SK-N-SH (cell line): ENCODE data around the gene TMEM92.

ENCODE experiments used
- JUND ChIP-seq: IDR thresholded peaks from 2 replicates; pipeline ENCODE4 v1.4.0; 2012
- RXRA ChIP-seq: IDR thresholded peaks from 2 replicates; pipeline ENCODE4 v1.4.0; 2012; ENCODE audit warnings: low read depth, mild to moderate bottlenecking, borderline replicate concordance
- TAF1 ChIP-seq: IDR thresholded peaks from 2 replicates; pipeline ENCODE4 v1.6.1; 2012; ENCODE audit warnings: low read depth, mild to moderate bottlenecking, low read length, moderate library complexity, borderline replicate concordance
- YY1 ChIP-seq: IDR thresholded peaks from 2 replicates; pipeline ENCODE4 v1.4.0; 2012; ENCODE audit warnings: low read depth, mild to moderate bottlenecking
- TF ChIP-seq, protein P1 (sequence below): fragments of 200-600 bp; sonication (generic); IDR thresholded peaks from 2 replicates; pipeline ENCODE4 v1.6.1; 2017; ENCODE audit warnings: antibody characterized with exemption, mild to moderate bottlenecking, moderate library complexity
- TF ChIP-seq, protein P2 (sequence below): IDR thresholded peaks from 2 replicates; pipeline ENCODE4 v1.6.1; 2012; ENCODE audit warnings: mild to moderate bottlenecking, low read depth, low read length, moderate library complexity
- TF ChIP-seq, protein P3 (sequence below): fragments of 150-350 bp; IDR thresholded peaks from 2 replicates; pipeline ENCODE4 v1.6.1; 2017; ENCODE audit warnings: antibody characterized with exemption, low read length, low read depth, borderline replicate concordance

DNA sequence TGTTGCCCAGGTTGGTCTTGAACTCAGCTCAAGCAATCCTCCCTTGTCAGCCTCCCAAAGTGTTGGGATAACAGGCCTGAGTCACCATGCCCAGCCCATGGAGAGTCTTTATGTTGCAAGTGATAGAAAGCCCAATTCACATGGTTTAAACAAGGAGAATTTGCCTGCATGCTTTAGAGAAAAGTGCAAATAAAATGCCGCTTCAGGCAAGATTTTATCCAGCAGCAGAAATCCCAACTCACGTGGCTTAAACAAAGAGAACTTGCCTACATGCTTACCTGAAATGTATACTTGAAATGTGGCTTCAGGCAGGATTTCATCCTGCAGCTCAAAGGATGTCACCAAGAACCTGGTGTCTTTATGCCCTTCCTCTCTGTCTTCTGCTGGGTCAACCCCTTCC lies 42.9 kb downstream of the TMEM92 start:
- TF ChIP-seq, protein P1, sequence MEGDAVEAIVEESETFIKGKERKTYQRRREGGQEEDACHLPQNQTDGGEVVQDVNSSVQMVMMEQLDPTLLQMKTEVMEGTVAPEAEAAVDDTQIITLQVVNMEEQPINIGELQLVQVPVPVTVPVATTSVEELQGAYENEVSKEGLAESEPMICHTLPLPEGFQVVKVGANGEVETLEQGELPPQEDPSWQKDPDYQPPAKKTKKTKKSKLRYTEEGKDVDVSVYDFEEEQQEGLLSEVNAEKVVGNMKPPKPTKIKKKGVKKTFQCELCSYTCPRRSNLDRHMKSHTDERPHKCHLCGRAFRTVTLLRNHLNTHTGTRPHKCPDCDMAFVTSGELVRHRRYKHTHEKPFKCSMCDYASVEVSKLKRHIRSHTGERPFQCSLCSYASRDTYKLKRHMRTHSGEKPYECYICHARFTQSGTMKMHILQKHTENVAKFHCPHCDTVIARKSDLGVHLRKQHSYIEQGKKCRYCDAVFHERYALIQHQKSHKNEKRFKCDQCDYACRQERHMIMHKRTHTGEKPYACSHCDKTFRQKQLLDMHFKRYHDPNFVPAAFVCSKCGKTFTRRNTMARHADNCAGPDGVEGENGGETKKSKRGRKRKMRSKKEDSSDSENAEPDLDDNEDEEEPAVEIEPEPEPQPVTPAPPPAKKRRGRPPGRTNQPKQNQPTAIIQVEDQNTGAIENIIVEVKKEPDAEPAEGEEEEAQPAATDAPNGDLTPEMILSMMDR: no peak
- TF ChIP-seq, protein P2, sequence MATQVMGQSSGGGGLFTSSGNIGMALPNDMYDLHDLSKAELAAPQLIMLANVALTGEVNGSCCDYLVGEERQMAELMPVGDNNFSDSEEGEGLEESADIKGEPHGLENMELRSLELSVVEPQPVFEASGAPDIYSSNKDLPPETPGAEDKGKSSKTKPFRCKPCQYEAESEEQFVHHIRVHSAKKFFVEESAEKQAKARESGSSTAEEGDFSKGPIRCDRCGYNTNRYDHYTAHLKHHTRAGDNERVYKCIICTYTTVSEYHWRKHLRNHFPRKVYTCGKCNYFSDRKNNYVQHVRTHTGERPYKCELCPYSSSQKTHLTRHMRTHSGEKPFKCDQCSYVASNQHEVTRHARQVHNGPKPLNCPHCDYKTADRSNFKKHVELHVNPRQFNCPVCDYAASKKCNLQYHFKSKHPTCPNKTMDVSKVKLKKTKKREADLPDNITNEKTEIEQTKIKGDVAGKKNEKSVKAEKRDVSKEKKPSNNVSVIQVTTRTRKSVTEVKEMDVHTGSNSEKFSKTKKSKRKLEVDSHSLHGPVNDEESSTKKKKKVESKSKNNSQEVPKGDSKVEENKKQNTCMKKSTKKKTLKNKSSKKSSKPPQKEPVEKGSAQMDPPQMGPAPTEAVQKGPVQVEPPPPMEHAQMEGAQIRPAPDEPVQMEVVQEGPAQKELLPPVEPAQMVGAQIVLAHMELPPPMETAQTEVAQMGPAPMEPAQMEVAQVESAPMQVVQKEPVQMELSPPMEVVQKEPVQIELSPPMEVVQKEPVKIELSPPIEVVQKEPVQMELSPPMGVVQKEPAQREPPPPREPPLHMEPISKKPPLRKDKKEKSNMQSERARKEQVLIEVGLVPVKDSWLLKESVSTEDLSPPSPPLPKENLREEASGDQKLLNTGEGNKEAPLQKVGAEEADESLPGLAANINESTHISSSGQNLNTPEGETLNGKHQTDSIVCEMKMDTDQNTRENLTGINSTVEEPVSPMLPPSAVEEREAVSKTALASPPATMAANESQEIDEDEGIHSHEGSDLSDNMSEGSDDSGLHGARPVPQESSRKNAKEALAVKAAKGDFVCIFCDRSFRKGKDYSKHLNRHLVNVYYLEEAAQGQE: no peak
- TF ChIP-seq, protein P3, sequence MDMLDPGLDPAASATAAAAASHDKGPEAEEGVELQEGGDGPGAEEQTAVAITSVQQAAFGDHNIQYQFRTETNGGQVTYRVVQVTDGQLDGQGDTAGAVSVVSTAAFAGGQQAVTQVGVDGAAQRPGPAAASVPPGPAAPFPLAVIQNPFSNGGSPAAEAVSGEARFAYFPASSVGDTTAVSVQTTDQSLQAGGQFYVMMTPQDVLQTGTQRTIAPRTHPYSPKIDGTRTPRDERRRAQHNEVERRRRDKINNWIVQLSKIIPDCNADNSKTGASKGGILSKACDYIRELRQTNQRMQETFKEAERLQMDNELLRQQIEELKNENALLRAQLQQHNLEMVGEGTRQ: no peak
- TF ChIP-seq RXRA: no peak
- TF ChIP-seq TAF1: no peak
- no peak for TF ChIP-seq YY1
- no peak for TF ChIP-seq JUND
